Vagina (tissue), 2 donors: ENCODE measurements around the gene FCRLB.

ENCODE experiments used
- CTCF ChIP-seq, 3 experiments: fragments of 450-650 bp in 2 of 3; fragments of 200-600 bp in 1 of 3; sonication (generic) in 1 of 3; IDR thresholded peaks; one replicate each; pipeline ENCODE4 v1.5.1; 2017 to 2019; ENCODE audit warnings: antibody characterized with exemption in 3 of 3, mild to moderate bottlenecking in 2 of 3, moderate library complexity in 2 of 3
- POLR2A ChIP-seq, 2 donors: fragments of 450-650 bp; IDR thresholded peaks; one replicate each; pipeline ENCODE4 v1.6.1; 2017; ENCODE audit warnings: antibody characterized with exemption in 2 of 2, mild to moderate bottlenecking in 2 of 2, moderate library complexity in 2 of 2
- POLR2AphosphoS5 ChIP-seq, 2 donors: sonication (generic); formaldehyde crosslinking; IDR thresholded peaks; one replicate each; pipeline ENCODE4 v1.9.0; 2017; ENCODE audit warnings: antibody characterized with exemption in 2 of 2, mild to moderate bottlenecking in 2 of 2, low read depth in 1 of 2; ENCODE audit not compliant: insufficient read depth in 1 of 2

GRCh38 chr1:161720422-161720821, 922 bp upstream of the FCRLB start:
- TF ChIP-seq CTCF (IDR thresholded peaks at IDR 0.05) (no peak), POLR2A (IDR thresholded peaks at IDR 0.05) (no peak), POLR2AphosphoS5 (IDR thresholded peaks at IDR 0.05; ENCODE audit: insufficient read depth in 1 of 2, low read depth in 1 of 2) (no peak)
